Mammary epithelial cell (primary cell): Measurements from ENCODE around the gene MASP2.

Source experiments
- EZH2 ChIP-seq: IDR thresholded peaks from 2 replicates; pipeline ENCODE4 v1.6.1; 2012; ENCODE audit warnings: low read length, inconsistent platforms, borderline replicate concordance
- TF ChIP-seq, protein P1 (sequence below), 2 donors: IDR thresholded peaks in 1 of 2; conservative IDR thresholded peaks in 1 of 2; 2 replicates each; pipeline ENCODE4 v1.5.1; 2011 to 2012; ENCODE audit warnings: inconsistent platforms in 2 of 2, low read length in 2 of 2, mild to moderate bottlenecking in 2 of 2, control low read depth in 1 of 2, low read depth in 1 of 2; ENCODE audit not compliant: insufficient read depth in 1 of 2; ENCODE audit errors: extremely low read depth in 1 of 2

DNA sequence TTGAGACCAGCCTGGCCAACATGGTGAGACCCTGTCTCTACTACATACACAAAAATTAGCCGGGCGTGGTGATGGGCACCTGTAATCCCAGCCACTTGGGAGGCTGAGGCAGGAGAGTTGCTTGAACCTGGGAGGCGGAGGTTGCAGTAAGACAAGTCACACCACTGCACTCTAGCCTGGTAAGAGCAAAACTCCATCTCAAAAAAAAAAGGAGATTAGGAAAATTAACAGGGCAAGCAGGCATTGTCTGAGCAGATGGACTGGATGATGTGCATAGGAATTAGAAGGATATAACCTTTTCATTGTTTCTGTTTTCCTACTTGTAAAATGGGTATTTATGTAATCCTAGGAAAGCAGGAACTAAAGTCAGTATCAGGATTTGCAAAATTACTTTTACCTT, 19.0 kb downstream of the MASP2 start:
- TF ChIP-seq, protein P1, sequence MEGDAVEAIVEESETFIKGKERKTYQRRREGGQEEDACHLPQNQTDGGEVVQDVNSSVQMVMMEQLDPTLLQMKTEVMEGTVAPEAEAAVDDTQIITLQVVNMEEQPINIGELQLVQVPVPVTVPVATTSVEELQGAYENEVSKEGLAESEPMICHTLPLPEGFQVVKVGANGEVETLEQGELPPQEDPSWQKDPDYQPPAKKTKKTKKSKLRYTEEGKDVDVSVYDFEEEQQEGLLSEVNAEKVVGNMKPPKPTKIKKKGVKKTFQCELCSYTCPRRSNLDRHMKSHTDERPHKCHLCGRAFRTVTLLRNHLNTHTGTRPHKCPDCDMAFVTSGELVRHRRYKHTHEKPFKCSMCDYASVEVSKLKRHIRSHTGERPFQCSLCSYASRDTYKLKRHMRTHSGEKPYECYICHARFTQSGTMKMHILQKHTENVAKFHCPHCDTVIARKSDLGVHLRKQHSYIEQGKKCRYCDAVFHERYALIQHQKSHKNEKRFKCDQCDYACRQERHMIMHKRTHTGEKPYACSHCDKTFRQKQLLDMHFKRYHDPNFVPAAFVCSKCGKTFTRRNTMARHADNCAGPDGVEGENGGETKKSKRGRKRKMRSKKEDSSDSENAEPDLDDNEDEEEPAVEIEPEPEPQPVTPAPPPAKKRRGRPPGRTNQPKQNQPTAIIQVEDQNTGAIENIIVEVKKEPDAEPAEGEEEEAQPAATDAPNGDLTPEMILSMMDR (conservative IDR thresholded peaks at IDR 0.05 in 1 of 2, IDR thresholded peaks at IDR 0.05 in 1 of 2; ENCODE audit: extremely low read depth in 1 of 2, insufficient read depth in 1 of 2, low read depth in 1 of 2, low read length in 2 of 2), result no peak
- no peak for TF ChIP-seq EZH2
